HL-60/S4 treated with phorbol 12-myristate 13-acetate at 8.2 ng/mL for 4 days and 3 days (cell line): Measurements from ENCODE around the gene GRIFIN.

ENCODE experiments used
- in situ Hi-C: fragments of 300-500 bp; cut with MboI; formaldehyde crosslinking; loops from 2 replicates; pipeline ENCODE4 v1.15.0; 2022; ENCODE audit warnings: low sequenced_read_pairs

GRIFIN gene

DNA sequence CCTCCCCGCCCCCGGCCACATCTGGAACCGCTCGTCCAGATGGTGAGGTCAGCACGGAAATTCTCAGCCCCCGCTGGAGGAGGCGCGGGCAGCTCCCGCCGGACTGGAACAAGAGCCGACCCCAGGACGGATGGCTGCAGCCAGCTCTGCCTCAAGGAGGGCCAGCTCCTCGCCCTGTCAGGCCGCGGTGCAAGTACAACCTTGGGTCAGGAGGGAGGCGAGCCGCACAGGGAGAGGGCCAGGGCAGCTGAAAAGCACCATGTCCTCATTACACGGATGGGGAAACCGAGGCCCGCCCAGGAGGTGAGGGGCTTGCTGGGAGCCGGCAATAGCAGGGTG is 3.8 kb upstream of the GRIFIN start:
- in situ Hi-C loops = no loop called here

DNA sequence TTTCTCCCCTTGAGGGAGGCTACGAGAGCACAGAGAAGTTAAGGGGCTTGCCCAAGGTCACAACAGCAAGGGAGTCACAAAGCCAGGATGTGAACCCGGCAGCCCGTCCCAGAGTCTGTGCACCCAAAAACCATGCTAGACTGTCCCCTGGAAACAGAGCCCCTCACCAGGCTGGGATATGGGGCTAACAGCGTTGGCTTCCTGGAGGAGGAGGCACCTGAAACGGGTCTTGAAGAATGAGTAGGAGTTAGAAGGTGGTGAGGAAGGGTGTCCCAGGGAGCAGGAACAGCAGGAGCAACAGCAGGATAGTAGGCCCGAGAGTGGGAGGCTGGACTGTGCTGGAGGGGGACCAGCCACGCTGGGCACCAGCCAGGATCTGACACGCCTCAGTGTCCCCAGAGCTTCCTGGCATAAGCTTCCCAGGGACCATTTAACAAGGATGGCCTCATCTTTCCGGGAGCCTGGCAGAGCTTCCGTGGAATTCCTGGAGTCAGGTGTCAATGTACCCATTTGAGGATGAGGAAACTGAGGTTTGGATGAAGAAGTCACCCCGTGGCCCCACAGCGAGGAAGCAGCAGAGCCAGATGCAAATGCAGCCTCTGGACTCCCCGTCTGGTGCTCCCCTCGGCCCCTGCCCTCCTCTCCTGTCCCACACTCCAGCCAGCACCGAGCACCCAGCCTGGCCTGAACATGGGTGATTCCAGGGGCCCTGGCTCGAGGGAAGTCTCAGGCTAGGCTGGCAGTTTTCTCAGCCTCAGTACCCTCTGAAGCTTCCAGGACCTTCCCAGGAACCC is 3.3 kb upstream of the GRIFIN start:
- in situ Hi-C loops = no loop called here

DNA sequence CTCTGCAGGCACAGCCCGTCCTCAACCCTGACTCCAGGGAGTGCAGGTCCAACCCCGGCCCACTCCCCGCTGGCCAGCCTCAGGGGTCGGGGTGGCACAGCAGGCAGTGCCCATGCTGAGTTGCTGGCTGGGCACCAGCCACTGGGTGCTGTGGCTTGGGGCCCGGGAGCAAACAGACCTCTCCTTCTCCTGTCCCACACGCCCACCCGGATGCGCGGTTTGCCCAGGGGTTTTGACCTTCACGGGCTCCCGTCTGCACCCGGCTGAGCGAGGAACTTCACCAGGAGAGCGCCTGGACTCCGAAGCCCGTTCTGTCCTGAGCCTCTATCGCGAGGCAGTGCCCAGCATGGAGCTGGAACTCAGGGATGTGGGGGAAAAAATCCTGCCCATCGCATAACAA is 2.6 kb upstream of the GRIFIN start:
- in situ Hi-C loops = no loop called here

GRCh38 chr7:2478399-2478785 is 2.2 kb upstream of the GRIFIN start:
- in situ Hi-C loops = no loop called here

DNA sequence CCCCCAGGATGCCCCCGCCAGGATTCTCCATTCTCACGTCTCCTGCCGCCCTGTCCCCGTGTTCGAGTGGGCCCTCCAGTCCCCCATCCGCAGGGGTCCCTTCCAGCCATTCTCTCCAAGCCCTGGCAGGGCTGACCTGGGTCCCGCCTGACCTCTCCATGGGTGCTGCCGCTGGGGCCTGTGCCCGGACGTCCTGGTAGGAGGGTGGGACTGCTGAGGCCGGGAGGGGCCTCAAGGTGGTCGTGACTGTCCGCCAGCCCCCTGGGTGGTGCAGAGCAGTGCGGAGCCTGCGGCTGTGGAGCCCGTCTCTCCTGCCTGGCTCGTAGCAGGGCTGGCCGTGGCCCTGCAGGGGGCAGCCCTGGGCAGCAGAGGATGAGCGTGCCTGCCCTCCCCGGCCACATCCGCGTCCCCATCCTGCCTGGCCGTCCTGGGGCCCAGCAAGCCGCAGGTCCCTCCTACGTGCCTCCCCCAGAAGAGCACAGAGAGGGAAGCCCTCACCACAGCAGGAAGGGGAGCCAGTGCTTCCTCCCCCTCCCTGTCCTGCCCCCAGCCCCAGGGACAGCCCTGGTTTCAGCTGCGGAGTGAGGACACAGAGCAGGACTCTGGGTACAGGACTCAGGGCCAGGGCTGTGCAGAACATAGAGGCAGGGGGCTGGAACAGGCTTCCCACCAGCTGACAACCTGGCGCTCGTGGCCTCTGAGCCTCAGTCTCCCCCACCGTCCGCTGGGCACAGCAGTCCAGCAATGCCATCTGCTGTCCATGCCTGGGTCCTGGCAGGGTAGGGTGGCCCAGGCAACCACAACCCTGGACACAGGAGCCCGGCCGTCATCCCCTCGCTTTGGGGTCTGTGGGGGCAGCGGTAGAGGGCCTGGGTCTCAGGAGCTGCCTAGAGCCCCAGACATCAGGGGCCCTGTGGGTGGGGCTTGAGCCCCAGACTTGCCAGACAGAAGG is 1.5 kb upstream of the GRIFIN start:
- in situ Hi-C loops = no loop called here

DNA sequence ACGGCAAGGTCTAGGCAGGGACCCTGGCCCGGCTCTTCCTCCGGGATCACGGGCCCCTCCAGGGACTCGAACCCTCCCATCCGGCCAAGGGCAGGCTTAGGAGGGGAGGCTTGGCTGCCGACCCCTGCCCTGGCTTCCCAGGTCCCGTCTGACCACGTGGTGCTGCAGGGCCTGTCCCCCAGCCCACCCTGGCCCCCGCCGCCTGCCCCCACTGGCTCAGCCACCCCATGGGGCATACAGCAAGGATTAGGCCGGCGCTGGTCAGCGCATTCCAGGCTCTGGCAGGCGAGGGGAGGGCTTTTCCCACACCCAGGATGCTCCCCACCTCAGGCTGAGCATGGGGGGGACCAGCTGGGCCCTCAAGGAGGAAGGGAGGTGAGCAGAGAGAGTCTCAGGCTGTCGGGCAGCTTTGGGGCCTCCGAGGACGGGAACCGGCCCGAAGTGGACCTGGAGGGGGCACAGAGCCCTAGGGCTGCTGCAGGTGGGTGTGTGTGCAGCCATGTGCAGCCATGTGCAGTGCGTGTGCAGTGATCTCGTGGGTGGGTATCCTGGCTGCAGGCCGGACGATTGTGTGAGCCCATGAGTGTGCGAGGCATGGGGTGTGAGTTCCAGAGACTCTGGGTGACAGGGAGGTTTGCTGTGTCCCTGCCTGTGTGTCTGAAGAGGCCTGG is 713 bp upstream of the GRIFIN start:
- in situ Hi-C loops = no loop called here

GRCh38 chr7:2475678-2476015 is 551 bp downstream of the GRIFIN start:
- in situ Hi-C loops = no loop called here

- in situ Hi-C loops = loop anchor here (25.0 kb wide), 1 partner anchor 212 kb away; the partner anchor contains the start of gene AMZ1
Measured at GRCh38 chr7:2474813-2475677, 1.2 kb downstream of the GRIFIN start.

DNA sequence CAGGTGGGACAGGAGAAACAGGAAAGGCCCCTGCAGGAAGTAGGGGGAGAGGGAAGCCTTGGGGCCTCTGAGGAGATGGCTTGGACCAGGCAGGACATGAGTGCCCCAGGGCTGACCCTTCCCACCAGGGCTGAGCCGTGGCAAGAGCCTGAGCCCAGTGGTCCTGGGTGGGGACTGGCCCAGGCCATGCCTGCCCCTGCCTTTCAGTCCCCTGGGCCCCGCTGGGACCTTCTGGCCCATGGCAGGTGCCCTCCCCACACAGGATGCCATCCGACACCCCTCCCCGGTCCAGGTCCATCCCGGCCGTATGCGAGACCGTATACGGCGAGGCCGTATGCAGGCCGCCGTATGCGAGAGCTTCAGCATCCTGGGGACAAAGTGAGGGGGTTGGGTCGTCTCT is 2.0 kb downstream of the GRIFIN start:
- in situ Hi-C loops = loop anchor here (25.0 kb wide), 1 partner anchor 213 kb away; the partner anchor contains the start of gene AMZ1

GRCh38 chr7:2473496-2474180 is 2.6 kb downstream of the GRIFIN start:
- in situ Hi-C loops = loop anchor here (25.0 kb wide), 1 partner anchor 214 kb away; the partner anchor contains the start of gene AMZ1

DNA sequence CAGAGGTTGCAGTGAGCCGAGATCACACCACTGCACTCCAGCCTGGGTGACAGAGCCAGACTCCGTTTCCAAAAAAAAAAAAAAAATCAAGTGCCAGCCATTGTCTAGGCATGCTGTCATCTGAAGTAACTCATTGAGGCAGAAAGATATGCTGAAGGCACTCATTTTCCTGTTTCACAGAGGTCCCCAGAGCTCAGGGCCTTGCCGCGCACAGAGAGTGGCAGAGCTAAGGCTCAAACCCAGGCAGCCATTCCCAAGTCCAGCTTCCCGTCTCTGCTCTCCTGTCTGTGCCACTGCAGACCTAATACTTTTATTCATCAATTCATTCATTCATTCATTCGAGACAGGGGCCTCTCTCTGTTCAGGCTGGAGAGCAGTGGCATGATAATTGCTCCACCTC is 3.5 kb downstream of the GRIFIN start:
- in situ Hi-C loops = loop anchor here (25.0 kb wide), 1 partner anchor 215 kb away; the partner anchor contains the start of gene AMZ1

DNA sequence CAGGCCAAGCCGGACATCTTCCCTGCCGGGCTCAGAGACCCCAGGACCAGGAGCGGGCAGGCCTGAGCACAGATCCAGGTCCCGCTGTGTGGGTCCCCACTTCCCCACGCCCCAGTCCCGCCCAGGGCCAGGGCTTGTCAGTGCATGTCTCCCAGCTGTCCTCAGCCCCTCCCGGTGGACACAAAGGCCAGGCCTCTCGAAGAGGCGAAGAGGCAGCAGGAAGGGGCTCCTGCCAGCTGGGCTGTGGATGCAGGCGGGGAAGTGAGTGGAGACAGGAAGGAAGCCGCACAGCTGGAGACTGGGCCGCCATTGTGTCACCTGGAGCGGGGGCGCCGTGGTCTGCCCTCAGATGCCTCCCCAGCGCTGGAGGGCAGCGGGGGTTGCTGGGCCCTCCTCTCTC is 4.8 kb downstream of the GRIFIN start:
- in situ Hi-C loops = loop anchor here (25.0 kb wide), 1 partner anchor 216 kb away; the partner anchor contains the start of gene AMZ1

DNA sequence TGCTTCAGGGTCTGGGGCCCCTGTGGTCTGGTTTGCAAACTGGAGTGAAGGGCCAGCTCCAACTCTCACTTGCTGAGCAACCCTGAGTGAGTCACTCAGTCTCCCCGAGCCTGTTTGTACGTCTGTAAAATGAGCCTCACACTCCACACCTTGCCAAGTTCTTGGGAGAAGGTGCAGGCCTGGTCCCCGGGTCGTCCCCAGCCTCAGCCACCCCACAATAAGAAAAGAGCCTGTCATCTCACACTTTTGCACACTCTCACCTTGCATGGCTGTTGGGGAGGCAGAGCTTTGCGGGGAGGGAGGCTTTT is 5.2 kb downstream of the GRIFIN start:
- in situ Hi-C loops = loop anchor here (25.0 kb wide), 1 partner anchor 216 kb away; the partner anchor contains the start of gene AMZ1

- in situ Hi-C loops = loop anchor here (25.0 kb wide), 1 partner anchor 217 kb away; the partner anchor contains the start of gene AMZ1
Measured at GRCh38 chr7:2470204-2471021, 5.8 kb downstream of the GRIFIN start.

GRCh38 chr7:2469460-2470203 is 6.6 kb downstream of the GRIFIN start:
- in situ Hi-C loops = loop anchor here (25.0 kb wide), 1 partner anchor 218 kb away; the partner anchor contains the start of gene AMZ1

GRCh38 chr7:2468227-2468626 is 8.0 kb downstream of the GRIFIN start:
- in situ Hi-C loops = loop anchor here (25.0 kb wide), 1 partner anchor 219 kb away; the partner anchor contains the start of gene AMZ1

DNA sequence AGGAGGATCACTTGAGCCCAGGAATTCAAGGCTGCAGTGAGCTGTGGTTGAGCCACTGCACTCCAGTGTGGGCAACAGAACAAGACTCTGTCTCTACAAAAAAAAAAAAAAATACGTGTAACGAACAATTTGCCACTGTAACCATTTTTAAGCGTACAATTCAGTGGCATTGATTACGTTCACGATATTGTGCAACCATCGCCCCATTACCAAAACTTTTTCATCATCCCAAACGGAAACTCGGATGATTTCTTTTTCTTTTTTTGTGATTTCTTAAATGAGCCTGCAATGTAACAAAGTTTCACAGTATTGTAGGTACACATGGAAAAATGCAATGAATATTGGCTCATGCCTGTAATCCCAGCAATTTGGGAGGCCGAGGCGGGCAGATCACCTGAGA is 9.5 kb downstream of the GRIFIN start:
- in situ Hi-C loops = loop anchor here (25.0 kb wide), 1 partner anchor 221 kb away; the partner anchor contains the start of gene AMZ1

- in situ Hi-C loops = loop anchor here (25.0 kb wide), 1 partner anchor 221 kb away; the partner anchor contains the start of gene AMZ1
Measured at GRCh38 chr7:2465928-2466327, 10.3 kb downstream of the GRIFIN start.
